HL-60 (cell line): Measurements from ENCODE around the gene LRRC8D.

ENCODE experiments used
- CTCF ChIP-seq: IDR thresholded peaks from one replicate; pipeline ENCODE4 v1.5.1; 2011; ENCODE audit warnings: low read length, control low read depth, inconsistent platforms; ENCODE audit not compliant: insufficient read depth
- GABPA ChIP-seq: IDR thresholded peaks from 2 replicates; pipeline ENCODE4 v1.6.1; 2012; ENCODE audit warnings: low read depth
- POLR2AphosphoS5 ChIP-seq: IDR thresholded peaks from 2 replicates; pipeline ENCODE4 v1.6.1; 2012; ENCODE audit warnings: low read depth
- REST ChIP-seq: IDR thresholded peaks from 2 replicates; pipeline ENCODE4 v1.6.1; 2012; ENCODE audit warnings: low read depth; ENCODE audit not compliant: insufficient replicate concordance

GRCh38 chr1:89847191-89847729 is 26.4 kb downstream of the LRRC8D start:
- TF ChIP-seq GABPA (no peak), CTCF (no peak), POLR2AphosphoS5 (no peak), REST (no peak)
